Measurements from ENCODE around the gene HCAR2.
A peak's percentile ranks its signal among the peaks of the same experiment; 100 is the strongest.
"Not testable (repeated sequence)": the region's sequence is repeated elsewhere in the genome, so short reads cannot be mapped to it uniquely, and the experiment has no call there.

Gene HCAR2

GRCh38 chr12:122661246-122661645, 41.9 kb downstream of the HCAR2 start:
- DNase-seq, result no peak

- peak; percentile 19 for DNase-seq
These were observed 43.6 kb downstream of the HCAR2 start for GRCh38 chr12:122659579-122659978.

- no peak for DNase-seq
These were observed 46.9 kb downstream of the HCAR2 start for GRCh38 chr12:122656298-122656697.

- not testable (repeated sequence) for DNase-seq
These were observed 49.9 kb downstream of the HCAR2 start for GRCh38 chr12:122653291-122653690.

- DNase-seq, result no peak
These were observed 51.5 kb downstream of the HCAR2 start for GRCh38 chr12:122651520-122652224.
